Measurements from ENCODE around the gene ERN2.

Gene ERN2

GRCh38 chr16:23734176-23734893 is 21.3 kb upstream of the ERN2 start:
- no peak overlapping the region for H3K9ac ChIP-seq
- no peak overlapping the region for H3K4me3 ChIP-seq (IDR thresholded peaks at IDR 0.05; ENCODE audit: insufficient read depth, low read depth, low read length)

DNA sequence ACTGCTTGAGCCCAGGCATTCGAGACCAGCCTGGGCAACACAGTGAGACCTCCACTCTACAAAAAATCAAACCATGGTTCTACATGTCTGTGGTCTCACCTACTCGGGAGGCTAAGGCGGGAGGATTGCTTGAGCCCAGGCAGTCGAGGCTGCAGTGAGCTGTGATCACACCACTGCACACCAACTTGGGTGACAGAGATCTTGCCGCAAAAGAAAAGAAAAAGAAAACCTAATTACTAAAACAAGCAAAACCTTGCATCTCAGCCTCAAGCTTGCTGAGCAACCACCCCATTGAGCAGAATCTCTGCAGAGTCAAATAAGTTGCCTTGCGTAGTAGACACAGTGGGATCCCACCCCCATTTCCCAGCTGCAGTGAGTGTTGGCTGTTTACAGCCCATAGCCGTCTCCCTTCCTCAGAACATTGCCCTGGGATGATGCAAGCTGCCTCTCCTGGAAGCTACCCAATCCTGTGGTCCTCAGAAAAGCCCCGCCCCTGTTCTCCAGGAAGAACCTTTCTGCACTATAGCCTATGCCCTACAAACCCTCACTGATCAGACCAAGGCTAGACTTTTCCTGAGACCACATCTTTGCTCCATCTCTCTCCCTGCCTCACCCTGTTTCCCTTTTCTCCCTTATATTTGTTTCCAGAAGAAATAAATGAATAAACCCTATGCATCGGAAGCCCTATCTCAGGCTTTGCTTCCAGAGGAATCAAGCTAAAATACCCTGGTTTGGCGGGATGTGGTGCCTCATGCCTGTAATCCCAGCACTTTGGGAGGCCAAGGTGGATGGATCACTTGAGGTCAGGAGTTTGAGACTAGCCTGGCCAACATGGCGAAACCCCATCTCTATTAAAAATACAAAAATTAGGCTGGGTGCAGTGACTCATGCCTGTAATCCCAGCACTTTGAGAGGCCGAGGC is 16.7 kb upstream of the ERN2 start:
- Histone ChIP-seq H3K9ac (no peak overlapping the region), H2AFZ (ENCODE audit: low read depth) (no peak overlapping the region), H3K4me2 (no peak overlapping the region), H3K79me2 (ENCODE audit: insufficient read depth, low read depth) (no peaks in the 10 kb centered on the region), H4K20me1 (ENCODE audit: insufficient read depth) (no peaks in the 10 kb centered on the region), H3K4me1 (ENCODE audit: low read depth, poor library complexity, severe bottlenecking) (no peaks in the 10 kb centered on the region), H3K36me3 (ENCODE audit: insufficient read depth) (no peaks in the 10 kb centered on the region), H3K4me3 (IDR thresholded peaks at IDR 0.05; ENCODE audit: insufficient read depth, low read depth, low read length) (no peak overlapping the region), H3K27ac (no peak overlapping the region), H3K27me3 (ENCODE audit: insufficient read depth, low read depth) (no peaks in the 10 kb centered on the region)
- TF ChIP-seq CTCF (conservative IDR thresholded peaks at IDR 0.05; ENCODE audit: low read depth, low read length) = no peak

More at GRCh38 chr16:23734176-23734893, 21.3 kb upstream of the ERN2 start:
- Histone ChIP-seq H3K27me3 (ENCODE audit: insufficient read depth, low read depth) (no peaks in the 10 kb centered on the region), H2AFZ (ENCODE audit: low read depth) (no peak overlapping the region), H4K20me1 (ENCODE audit: insufficient read depth) (no peaks in the 10 kb centered on the region), H3K27ac (no peak overlapping the region), H3K4me2 (no peak overlapping the region), H3K4me1 (ENCODE audit: low read depth, poor library complexity, severe bottlenecking) (no peaks in the 10 kb centered on the region), H3K36me3 (ENCODE audit: insufficient read depth) (no peaks in the 10 kb centered on the region), H3K79me2 (ENCODE audit: insufficient read depth, low read depth) (no peaks in the 10 kb centered on the region)
- TF ChIP-seq CTCF (conservative IDR thresholded peaks at IDR 0.05; ENCODE audit: low read depth, low read length) = no peak

DNA sequence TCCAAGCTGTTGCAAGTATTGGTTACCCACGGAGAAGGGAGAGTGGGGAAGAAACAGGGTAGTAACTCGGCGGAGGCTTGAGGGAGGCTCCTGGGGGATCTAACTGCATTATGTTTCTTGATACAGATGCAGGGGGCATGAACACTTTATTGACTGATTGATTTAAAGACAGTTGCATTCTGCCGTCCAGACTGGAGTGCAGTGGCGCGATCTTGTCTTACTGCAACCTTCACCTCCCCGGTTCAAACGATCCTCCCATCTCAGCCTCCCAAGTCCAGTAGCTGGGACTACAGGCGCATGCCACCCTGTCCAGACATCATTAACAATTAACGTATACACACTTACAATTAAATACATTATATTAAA is 15.1 kb upstream of the ERN2 start:
- no peaks in the 10 kb centered on the region for H3K79me2 ChIP-seq (ENCODE audit: insufficient read depth, low read depth)
- peak overlapping the region; percentile 38; the same call in 1 of the 2 replicates for H3K4me2 ChIP-seq
- H3K27ac ChIP-seq = no peak overlapping the region
- peak overlapping the region; percentile 91 for H2AFZ ChIP-seq (ENCODE audit: low read depth)
- no peaks in the 10 kb centered on the region for H3K4me1 ChIP-seq (ENCODE audit: low read depth, poor library complexity, severe bottlenecking)
- H3K4me3 ChIP-seq (IDR thresholded peaks at IDR 0.05; ENCODE audit: insufficient read depth, low read depth, low read length) = no peak overlapping the region
- TF ChIP-seq CTCF (conservative IDR thresholded peaks at IDR 0.05; ENCODE audit: low read depth, low read length) = peak; percentile 22; the same call in 1 of the 2 replicates
- H3K9ac ChIP-seq = no peak overlapping the region
- H3K36me3 ChIP-seq (ENCODE audit: insufficient read depth) = no peaks in the 10 kb centered on the region
- no peaks in the 10 kb centered on the region for H3K27me3 ChIP-seq (ENCODE audit: insufficient read depth, low read depth)
- no peaks in the 10 kb centered on the region for H4K20me1 ChIP-seq (ENCODE audit: insufficient read depth)

- no peak overlapping the region for H3K9ac ChIP-seq
- no peak for TF ChIP-seq CTCF (conservative IDR thresholded peaks at IDR 0.05; ENCODE audit: low read depth, low read length)
- H2AFZ ChIP-seq (ENCODE audit: low read depth) = no peak overlapping the region
- no peaks in the 10 kb centered on the region for H3K4me1 ChIP-seq (ENCODE audit: low read depth, poor library complexity, severe bottlenecking)
- no peak overlapping the region for H3K4me2 ChIP-seq
- H3K27ac ChIP-seq = no peak overlapping the region
- H4K20me1 ChIP-seq (ENCODE audit: insufficient read depth) = no peaks in the 10 kb centered on the region
- H3K36me3 ChIP-seq (ENCODE audit: insufficient read depth) = no peaks in the 10 kb centered on the region
- no peaks in the 10 kb centered on the region for H3K27me3 ChIP-seq (ENCODE audit: insufficient read depth, low read depth)
- H3K79me2 ChIP-seq (ENCODE audit: insufficient read depth, low read depth) = no peaks in the 10 kb centered on the region
- H3K4me3 ChIP-seq (IDR thresholded peaks at IDR 0.05; ENCODE audit: insufficient read depth, low read depth, low read length) = no peak overlapping the region
Measured at GRCh38 chr16:23726710-23727109, 13.7 kb upstream of the ERN2 start.
